Islet of Langerhans (tissue), 1 donor: Measurements from ENCODE around the gene GJA10.
"Not testable (repeated sequence)": the region's sequence is repeated elsewhere in the genome, so short reads cannot be mapped to it uniquely, and the experiment has no call there.

Experiments used
- FAIRE-seq: peaks from one replicate; lab custom pipeline; 2011; peaks lifted over from hg19 to GRCh38; lab: Jason Lieb, UNC

Gene GJA10

GRCh38 chr6:89894169-89894568, at the start of gene GJA10:
GJA10 (plus strand) TSS chr6:89894469; CDS start chr6:89894469, 0 bp downstream.
- FAIRE-seq, result no peak

GRCh38 chr6:89847513-89847912, 46.8 kb upstream of the GJA10 start:
- not testable (repeated sequence) for FAIRE-seq

- no peak for FAIRE-seq
Observed at GRCh38 chr6:89853068-89853467, 41.2 kb upstream of the GJA10 start.

GRCh38 chr6:89858041-89858440, 36.2 kb upstream of the GJA10 start:
- no peak for FAIRE-seq

GRCh38 chr6:89859744-89860143, 34.5 kb upstream of the GJA10 start:
- FAIRE-seq, result no peak

- FAIRE-seq, result no peak
Observed at GRCh38 chr6:89862273-89862672, 32.0 kb upstream of the GJA10 start.

- FAIRE-seq, result no peak
Observed at GRCh38 chr6:89862698-89863097, 31.6 kb upstream of the GJA10 start.

GRCh38 chr6:89866024-89866678, 28.1 kb upstream of the GJA10 start:
- no peak for FAIRE-seq

GRCh38 chr6:89873721-89874120, 20.5 kb upstream of the GJA10 start:
- peak; percentile 87 for FAIRE-seq

GRCh38 chr6:89874438-89874837, 19.8 kb upstream of the GJA10 start:
- no peak for FAIRE-seq

GRCh38 chr6:89886378-89887120, 7.7 kb upstream of the GJA10 start:
- FAIRE-seq, result no peak

GRCh38 chr6:89887452-89888137, 6.7 kb upstream of the GJA10 start:
- FAIRE-seq, result no peak

GRCh38 chr6:89888138-89888514, 6.1 kb upstream of the GJA10 start:
- no peak for FAIRE-seq

GRCh38 chr6:89888871-89889270, 5.4 kb upstream of the GJA10 start:
- FAIRE-seq, result no peak

- FAIRE-seq, result not testable (repeated sequence)
Observed at GRCh38 chr6:89890845-89891528, 3.3 kb upstream of the GJA10 start.

GRCh38 chr6:89892577-89892976, 1.7 kb upstream of the GJA10 start:
- FAIRE-seq, result not testable (repeated sequence)

GRCh38 chr6:89895276-89895874, 1.1 kb downstream of the GJA10 start:
- no peak for FAIRE-seq

GRCh38 chr6:89910001-89910901, 16.0 kb downstream of the GJA10 start:
- FAIRE-seq, result not testable (repeated sequence)

- FAIRE-seq, result no peak
Observed at GRCh38 chr6:89910902-89911240, 16.6 kb downstream of the GJA10 start.

GRCh38 chr6:89916136-89916920, 22.1 kb downstream of the GJA10 start:
- no peak for FAIRE-seq

- FAIRE-seq, result no peak
Observed at GRCh38 chr6:89917216-89917615, 22.9 kb downstream of the GJA10 start.
